DOHH2 (cell line): ENCODE data around the gene IGFBP2.
"Not testable (repeated sequence)": the region's sequence is repeated elsewhere in the genome, so short reads cannot be mapped to it uniquely, and the experiment has no call there.

Source experiments
- H3F3A ChIP-seq: fragments of 200-600 bp; sonication (generic), shearing (Covaris generic); 2 replicates; pipeline ENCODE4 v1.6.0; 2016; ENCODE audit warnings: antibody characterized with exemption, mild to moderate bottlenecking; ENCODE audit not compliant: control insufficient read depth, insufficient read depth
- H3K27ac ChIP-seq: fragments of 200-600 bp; sonication (generic); 2 replicates; pipeline ENCODE4 v1.5.1; 2014; ENCODE audit warnings: low read depth, mild to moderate bottlenecking, low read length, moderate library complexity
- H3K27me3 ChIP-seq: fragments of 200-600 bp; sonication (generic); 2 replicates; pipeline ENCODE4 v1.6.1; 2014; ENCODE audit warnings: mild to moderate bottlenecking, low read length, mixed read lengths; ENCODE audit not compliant: control insufficient read depth
- H3K36me3 ChIP-seq: fragments of 200-600 bp; sonication (generic); 2 replicates; pipeline ENCODE4 v1.6.1; 2014; ENCODE audit warnings: mild to moderate bottlenecking, low read length, moderate library complexity, mixed read lengths; ENCODE audit not compliant: control insufficient read depth
- H3K4me1 ChIP-seq: fragments of 200-600 bp; sonication (generic); 2 replicates; pipeline ENCODE4 v1.6.1; 2014; ENCODE audit warnings: mild to moderate bottlenecking, low read length, mixed read lengths; ENCODE audit not compliant: control insufficient read depth
- H3K4me2 ChIP-seq: fragments of 200-600 bp; sonication (generic); 2 replicates; pipeline ENCODE4 v1.6.0; 2014; ENCODE audit warnings: mild to moderate bottlenecking, low read length, moderate library complexity
- H3K4me3 ChIP-seq: fragments of 200-600 bp; sonication (generic); 2 replicates; pipeline ENCODE4 v1.5.1; 2014; ENCODE audit warnings: mild to moderate bottlenecking, low read length, mixed read lengths
- H3K79me2 ChIP-seq: fragments of 200-600 bp; sonication (generic); 2 replicates; pipeline ENCODE4 v1.6.1; 2014; ENCODE audit warnings: mild to moderate bottlenecking, low read length, mixed read lengths; ENCODE audit not compliant: control insufficient read depth
- H3K9me2 ChIP-seq: fragments of 200-600 bp; sonication (generic); replicated peaks from 2 replicates; pipeline ENCODE4 v1.6.1; 2014; ENCODE audit warnings: mild to moderate bottlenecking, low read length, mixed read lengths; ENCODE audit not compliant: control insufficient read depth
- H3K9me3 ChIP-seq: fragments of 200-600 bp; sonication (generic); 2 replicates; pipeline ENCODE4 v1.6.1; 2014; ENCODE audit warnings: antibody characterized with exemption, low read length, mixed read lengths; ENCODE audit not compliant: control insufficient read depth, insufficient read depth
- H4K20me1 ChIP-seq: fragments of 200-600 bp; sonication (generic); 2 replicates; pipeline ENCODE4 v1.6.0; 2014; ENCODE audit warnings: low read depth, mild to moderate bottlenecking, antibody characterized with exemption, low read length, moderate library complexity; ENCODE audit not compliant: control insufficient read depth, insufficient read depth
- CTCF ChIP-seq: fragments of 200-600 bp; sonication (generic); IDR thresholded peaks from one replicate; pipeline ENCODE4 v1.5.1; 2014; ENCODE audit warnings: antibody characterized with exemption, mild to moderate bottlenecking, low read depth, low read length; ENCODE audit not compliant: poor library complexity, severe bottlenecking
- EZH2phosphoT487 ChIP-seq: fragments of 200-600 bp; sonication (generic); IDR thresholded peaks from 2 replicates; pipeline ENCODE4 v1.6.1; 2017; ENCODE audit warnings: borderline replicate concordance, mild to moderate bottlenecking, antibody characterized with exemption, low read length, moderate library complexity, mixed read lengths

The IGFBP2 gene

GRCh38 chr2:216596980-216597509 is 36.2 kb upstream of the IGFBP2 start:
- Histone ChIP-seq H3K79me2 (no peaks in the 10 kb centered on the region), H3K4me1 (peaks cover 12% of the 10 kb centered on the region), H3K4me3 (no peak overlapping the region), H3K27me3 (peaks cover 21% of the 10 kb centered on the region), H3K36me3 (no peaks in the 10 kb centered on the region), H3K4me2 (no peak overlapping the region), H3K27ac (no peak overlapping the region), H4K20me1 (no peaks in the 10 kb centered on the region), H3K9me3 (no peaks in the 10 kb centered on the region), H3F3A (no peaks in the 10 kb centered on the region), H3K9me2 (no peaks in the 10 kb centered on the region)
- TF ChIP-seq CTCF (no peak), EZH2phosphoT487 (no peak)

GRCh38 chr2:216597825-216598224 is 35.4 kb upstream of the IGFBP2 start:
- not testable (repeated sequence) for H3K4me2 ChIP-seq, H3K27ac ChIP-seq, H3K9me2 ChIP-seq

GRCh38 chr2:216601632-216602409 is 31.4 kb upstream of the IGFBP2 start:
- Histone ChIP-seq H3K4me3 (no peak overlapping the region), H3K9me3 (no peaks in the 10 kb centered on the region), H3F3A (no peaks in the 10 kb centered on the region), H3K79me2 (no peaks in the 10 kb centered on the region), H3K36me3 (no peaks in the 10 kb centered on the region), H3K9me2 (no peaks in the 10 kb centered on the region), H3K4me1 (peaks cover 54% of the 10 kb centered on the region), H4K20me1 (no peaks in the 10 kb centered on the region), H3K27me3 (no peaks in the 10 kb centered on the region), H3K4me2 (no peak overlapping the region), H3K27ac (no peak overlapping the region)
- TF ChIP-seq EZH2phosphoT487 (no peak), CTCF (no peak)

More at GRCh38 chr2:216597825-216598224, 35.4 kb upstream of the IGFBP2 start:
- H3K36me3 ChIP-seq, H3K79me2 ChIP-seq, H3K9me3 ChIP-seq, H3K4me3 ChIP-seq, H3F3A ChIP-seq, H4K20me1 ChIP-seq: not testable (repeated sequence)
- Histone ChIP-seq H3K4me1 (peaks cover 20% of the 10 kb centered on the region), H3K27me3 (peaks cover 16% of the 10 kb centered on the region)
